ENCODE results near the gene ATP2B2.

ATP2B2 gene

DNA sequence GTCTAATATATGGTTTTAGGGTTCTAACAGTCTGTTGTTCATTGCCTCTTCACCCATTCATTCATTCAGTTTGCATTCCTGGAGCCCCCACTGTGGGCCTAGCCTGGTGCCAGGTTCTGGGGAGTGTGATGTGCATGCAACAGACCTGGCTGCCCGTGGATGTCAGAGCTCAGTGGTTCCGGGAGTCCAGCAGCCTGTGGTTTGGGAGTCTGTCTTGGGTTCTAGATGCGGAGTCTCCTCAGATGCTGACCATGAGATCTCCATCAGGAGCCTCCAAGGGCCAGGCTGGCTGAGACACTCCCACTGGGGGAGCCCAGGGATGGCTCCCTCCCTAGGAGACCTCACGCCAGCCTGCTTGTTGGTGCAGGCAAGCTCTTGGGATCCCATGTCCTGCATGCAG, 92.3 kb downstream of the ATP2B2 start:
- H3K4me3 ChIP-seq (ENCODE audit: low read depth, low read length) = no peak overlapping the region
- no peak for DNase-seq (ENCODE audit: low read depth)
- TF ChIP-seq, protein P1, sequence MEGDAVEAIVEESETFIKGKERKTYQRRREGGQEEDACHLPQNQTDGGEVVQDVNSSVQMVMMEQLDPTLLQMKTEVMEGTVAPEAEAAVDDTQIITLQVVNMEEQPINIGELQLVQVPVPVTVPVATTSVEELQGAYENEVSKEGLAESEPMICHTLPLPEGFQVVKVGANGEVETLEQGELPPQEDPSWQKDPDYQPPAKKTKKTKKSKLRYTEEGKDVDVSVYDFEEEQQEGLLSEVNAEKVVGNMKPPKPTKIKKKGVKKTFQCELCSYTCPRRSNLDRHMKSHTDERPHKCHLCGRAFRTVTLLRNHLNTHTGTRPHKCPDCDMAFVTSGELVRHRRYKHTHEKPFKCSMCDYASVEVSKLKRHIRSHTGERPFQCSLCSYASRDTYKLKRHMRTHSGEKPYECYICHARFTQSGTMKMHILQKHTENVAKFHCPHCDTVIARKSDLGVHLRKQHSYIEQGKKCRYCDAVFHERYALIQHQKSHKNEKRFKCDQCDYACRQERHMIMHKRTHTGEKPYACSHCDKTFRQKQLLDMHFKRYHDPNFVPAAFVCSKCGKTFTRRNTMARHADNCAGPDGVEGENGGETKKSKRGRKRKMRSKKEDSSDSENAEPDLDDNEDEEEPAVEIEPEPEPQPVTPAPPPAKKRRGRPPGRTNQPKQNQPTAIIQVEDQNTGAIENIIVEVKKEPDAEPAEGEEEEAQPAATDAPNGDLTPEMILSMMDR (IDR thresholded peaks at IDR 0.05; ENCODE audit: low read depth, low read length, missing control alignments) = no peak

- no peak overlapping the region for H3K4me3 ChIP-seq (ENCODE audit: low read depth, low read length)
- TF ChIP-seq, protein P1 (IDR thresholded peaks at IDR 0.05; ENCODE audit: low read depth, low read length, missing control alignments) = no peak
- no peak for DNase-seq (ENCODE audit: low read depth)
These were observed 93.6 kb downstream of the ATP2B2 start for GRCh38 chr3:10411598-10412332.

DNA sequence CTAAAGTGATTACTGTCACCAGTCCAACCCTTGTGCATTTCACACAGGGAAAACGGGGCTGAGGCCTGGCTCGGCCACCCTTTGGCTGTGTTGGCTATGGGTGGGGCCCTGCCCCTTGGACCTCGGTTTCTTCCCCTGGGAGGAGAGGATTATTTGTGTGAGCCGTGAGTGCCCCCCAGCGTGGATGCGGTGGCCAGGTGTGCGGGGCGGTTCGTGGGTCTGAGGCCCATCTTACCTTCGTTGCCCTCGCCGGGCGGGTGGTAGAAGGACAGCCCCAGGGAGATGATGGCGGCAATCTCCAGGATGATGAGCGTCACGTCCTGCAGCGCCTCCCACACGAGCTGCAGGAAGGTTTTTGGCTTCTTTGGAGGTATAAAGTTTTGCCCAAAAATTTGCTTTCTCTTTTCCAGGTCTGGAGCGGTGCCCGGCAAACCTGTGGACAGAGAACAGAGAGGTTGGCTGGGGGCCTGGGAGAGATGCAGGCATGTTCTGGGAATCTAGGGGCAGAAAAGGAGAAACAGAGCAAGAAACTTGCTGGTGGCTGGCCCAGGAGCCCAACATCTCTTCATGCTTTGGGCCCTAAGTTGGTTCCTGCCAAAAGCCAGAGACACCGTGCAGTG, 94.9 kb downstream of the ATP2B2 start:
- no peak overlapping the region for H3K4me3 ChIP-seq (ENCODE audit: low read depth, low read length)
- TF ChIP-seq, protein P1 (IDR thresholded peaks at IDR 0.05; ENCODE audit: low read depth, low read length, missing control alignments) = no peak
- DNase-seq (ENCODE audit: low read depth) = no peak

- no peak overlapping the region for H3K4me3 ChIP-seq (ENCODE audit: low read depth, low read length)
- TF ChIP-seq, protein P1 (IDR thresholded peaks at IDR 0.05; ENCODE audit: low read depth, low read length, missing control alignments) = no peak
- DNase-seq (ENCODE audit: low read depth) = no peak
These were observed 96.7 kb downstream of the ATP2B2 start for GRCh38 chr3:10408680-10409079.

GRCh38 chr3:10407361-10407760, 98.0 kb downstream of the ATP2B2 start:
- DNase-seq (ENCODE audit: low read depth) = no peak
- TF ChIP-seq, protein P1 (IDR thresholded peaks at IDR 0.05; ENCODE audit: low read depth, low read length, missing control alignments) = no peak
- H3K4me3 ChIP-seq (ENCODE audit: low read depth, low read length) = no peak overlapping the region

- DNase-seq (ENCODE audit: low read depth) = no peak
- TF ChIP-seq, protein P1 (IDR thresholded peaks at IDR 0.05; ENCODE audit: low read depth, low read length, missing control alignments) = no peak
- no peak overlapping the region for H3K4me3 ChIP-seq (ENCODE audit: low read depth, low read length)
These were observed 99.0 kb downstream of the ATP2B2 start for GRCh38 chr3:10406414-10406813.

GRCh38 chr3:10405816-10406215, 99.6 kb downstream of the ATP2B2 start:
- no peak for DNase-seq (ENCODE audit: low read depth)
- TF ChIP-seq, protein P1 (IDR thresholded peaks at IDR 0.05; ENCODE audit: low read depth, low read length, missing control alignments) = no peak
- no peak overlapping the region for H3K4me3 ChIP-seq (ENCODE audit: low read depth, low read length)
